NCI-H2171 treated with DMSO at 0.1 percent for 48 hours (cell line): Measurements from ENCODE around the gene ZNF408.

ENCODE experiments used
- DNase-seq: peaks from one replicate; lab custom pipeline; 2025; lab: John Stamatoyannopoulos, UW

The ZNF408 gene

GRCh38 chr11:46676436-46677158, 24.2 kb upstream of the ZNF408 start:
- no peak for DNase-seq

- no peak for DNase-seq
Observed at GRCh38 chr11:46677169-46677568, 23.7 kb upstream of the ZNF408 start.

GRCh38 chr11:46677991-46678740, 22.7 kb upstream of the ZNF408 start:
- DNase-seq = no peak

GRCh38 chr11:46678741-46679130, 22.1 kb upstream of the ZNF408 start:
- DNase-seq = no peak

GRCh38 chr11:46679241-46680163, 21.3 kb upstream of the ZNF408 start:
- no peak for DNase-seq

- no peak for DNase-seq
Observed at GRCh38 chr11:46680164-46680760, 20.6 kb upstream of the ZNF408 start.

- no peak for DNase-seq
Observed at GRCh38 chr11:46680815-46681214, 20.0 kb upstream of the ZNF408 start.

GRCh38 chr11:46681814-46682213, 19.0 kb upstream of the ZNF408 start:
- no peak for DNase-seq

GRCh38 chr11:46682773-46683752, 17.8 kb upstream of the ZNF408 start:
- no peak for DNase-seq

- DNase-seq = no peak
Observed at GRCh38 chr11:46684367-46684766, 16.5 kb upstream of the ZNF408 start.

GRCh38 chr11:46686886-46687795, 13.7 kb upstream of the ZNF408 start:
- DNase-seq = no peak

- no peak for DNase-seq
Observed at GRCh38 chr11:46690702-46691101, 10.1 kb upstream of the ZNF408 start.

GRCh38 chr11:46692450-46692849, 8.4 kb upstream of the ZNF408 start:
- DNase-seq = no peak

GRCh38 chr11:46693597-46694012, 7.2 kb upstream of the ZNF408 start:
- no peak for DNase-seq

GRCh38 chr11:46694072-46694471, 6.8 kb upstream of the ZNF408 start:
- no peak for DNase-seq

- DNase-seq = no peak
Observed at GRCh38 chr11:46694607-46695006, 6.2 kb upstream of the ZNF408 start.

GRCh38 chr11:46695345-46696211, 5.3 kb upstream of the ZNF408 start:
- DNase-seq = no peak

GRCh38 chr11:46696212-46696558, 4.6 kb upstream of the ZNF408 start:
- DNase-seq = no peak

GRCh38 chr11:46697303-46697702, 3.5 kb upstream of the ZNF408 start:
- DNase-seq = no peak
